HG03571 (cell line): ENCODE data around the gene C1orf198.

Source experiments
- ATAC-seq: cut with Tn5 transposase; IDR thresholded peaks from one replicate; pipeline ENCODE4 v1.9.1; 2021; ENCODE audit not compliant: unreplicated experiment

The C1orf198 gene

DNA sequence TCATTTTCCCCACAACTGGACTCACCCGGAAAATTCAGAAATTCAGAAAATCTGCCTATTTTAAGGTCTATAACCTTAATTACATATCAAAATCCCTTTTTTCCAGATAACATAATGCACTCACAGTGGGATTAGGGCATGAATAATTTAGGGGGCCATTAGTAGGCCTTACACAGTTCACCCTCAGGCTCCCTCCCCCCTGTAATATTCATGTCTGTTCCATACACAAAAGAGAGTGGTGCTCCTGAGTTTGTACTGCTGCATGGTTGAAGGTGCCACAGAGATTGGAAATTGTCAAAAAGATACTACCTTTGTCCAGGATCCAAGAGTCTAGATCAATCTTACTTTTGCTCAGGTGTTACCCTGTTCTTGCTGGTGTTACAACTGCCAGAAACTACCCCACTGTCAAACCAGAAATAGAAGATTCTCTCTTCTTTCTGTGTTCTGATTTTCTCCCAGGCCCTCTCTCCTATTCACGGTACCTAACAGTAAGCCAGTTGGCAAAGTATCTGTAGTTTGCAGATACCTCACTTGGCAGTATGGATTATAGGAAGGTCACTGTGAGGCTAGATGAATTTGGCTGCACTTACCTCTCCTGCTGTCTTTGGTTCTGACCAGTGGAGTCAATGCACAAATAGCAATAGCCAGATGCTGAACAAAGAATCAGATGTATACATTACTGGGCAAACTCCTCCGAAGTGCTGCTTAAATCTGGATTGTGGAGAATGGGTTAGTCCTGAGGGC lies 53.2 kb downstream of the C1orf198 start:
- no peak for ATAC-seq

DNA sequence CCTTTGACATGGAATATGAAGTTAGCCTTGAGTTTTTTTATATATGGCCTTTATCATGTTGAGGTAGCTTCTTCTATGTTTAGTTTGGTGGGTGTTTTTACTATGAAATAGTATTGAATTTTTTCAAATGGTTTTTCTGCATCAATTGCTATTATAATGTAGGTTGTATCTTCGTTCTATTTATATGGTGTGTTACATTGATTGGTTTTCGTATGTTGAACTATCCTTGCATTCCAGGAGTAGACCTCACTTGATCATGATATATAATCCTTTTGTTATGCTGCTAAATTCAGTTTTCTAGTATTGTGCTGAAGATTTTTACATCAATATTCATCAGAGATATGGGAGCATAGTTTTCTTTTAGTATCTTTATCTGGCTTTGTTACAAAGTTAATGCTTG lies 55.8 kb downstream of the C1orf198 start:
- ATAC-seq, result no peak

DNA sequence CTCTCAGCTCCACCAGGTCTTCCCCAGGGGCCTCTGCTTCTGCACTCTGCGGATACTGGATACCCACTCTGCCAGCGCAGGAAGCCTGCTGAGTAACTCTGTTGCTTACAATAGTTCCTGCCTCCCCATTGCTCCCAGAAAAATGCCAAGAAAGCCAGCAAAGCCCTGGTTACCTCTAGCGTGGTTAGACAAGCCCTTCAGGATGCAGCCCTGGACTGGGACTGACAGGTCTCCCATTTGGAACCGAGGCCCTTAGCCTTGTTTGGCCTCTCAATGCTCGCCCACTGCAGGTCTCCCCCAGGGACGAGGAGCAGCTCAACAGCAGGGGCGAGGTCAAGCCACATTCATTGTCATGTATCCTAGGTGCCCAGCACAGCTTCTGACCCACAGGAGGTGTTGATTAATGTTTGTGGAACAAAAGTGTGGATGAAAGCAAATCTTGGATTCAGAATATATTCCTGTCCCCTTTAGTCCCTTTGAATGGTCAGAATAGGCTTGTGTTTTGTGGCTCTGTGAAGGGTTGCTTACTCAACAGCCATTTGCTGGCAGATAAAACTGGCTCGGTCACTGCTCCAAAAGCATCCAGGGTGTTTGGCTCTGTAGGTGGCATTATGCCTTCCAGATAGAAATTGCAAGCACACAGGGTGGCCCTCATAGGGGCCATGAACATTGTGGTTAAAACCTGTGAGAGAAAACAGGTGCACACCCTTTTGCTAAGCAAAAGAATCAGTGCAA lies 58.9 kb downstream of the C1orf198 start:
- ATAC-seq, result no peak

DNA sequence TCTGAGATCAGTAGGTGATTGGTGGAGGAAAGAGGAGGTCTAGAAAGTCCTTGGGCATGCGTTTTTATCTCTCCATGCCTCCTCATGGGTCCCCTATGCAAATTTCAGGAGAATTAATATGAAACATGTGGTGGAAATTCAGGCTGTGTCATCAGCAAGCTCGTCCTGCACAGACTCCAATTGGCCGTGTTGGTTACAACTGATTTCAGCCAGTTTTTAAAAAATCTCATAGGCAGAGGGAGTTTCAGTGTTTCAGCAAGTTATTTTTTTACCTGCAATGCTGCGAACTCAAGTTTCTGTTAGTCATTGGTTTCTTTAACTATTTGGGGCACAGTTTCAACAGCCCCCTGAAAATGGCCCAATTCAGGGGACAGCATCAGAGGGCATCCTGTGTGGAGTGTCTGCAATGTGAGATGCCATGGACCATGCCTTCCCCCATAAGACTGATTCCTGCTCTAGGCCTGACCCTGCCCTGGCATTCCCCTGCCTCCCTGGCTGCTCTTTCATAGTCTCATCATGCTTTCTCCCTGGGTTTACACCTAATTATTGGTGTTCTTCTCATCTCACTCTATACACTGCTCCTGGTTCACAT lies 59.9 kb downstream of the C1orf198 start:
- no peak for ATAC-seq

DNA sequence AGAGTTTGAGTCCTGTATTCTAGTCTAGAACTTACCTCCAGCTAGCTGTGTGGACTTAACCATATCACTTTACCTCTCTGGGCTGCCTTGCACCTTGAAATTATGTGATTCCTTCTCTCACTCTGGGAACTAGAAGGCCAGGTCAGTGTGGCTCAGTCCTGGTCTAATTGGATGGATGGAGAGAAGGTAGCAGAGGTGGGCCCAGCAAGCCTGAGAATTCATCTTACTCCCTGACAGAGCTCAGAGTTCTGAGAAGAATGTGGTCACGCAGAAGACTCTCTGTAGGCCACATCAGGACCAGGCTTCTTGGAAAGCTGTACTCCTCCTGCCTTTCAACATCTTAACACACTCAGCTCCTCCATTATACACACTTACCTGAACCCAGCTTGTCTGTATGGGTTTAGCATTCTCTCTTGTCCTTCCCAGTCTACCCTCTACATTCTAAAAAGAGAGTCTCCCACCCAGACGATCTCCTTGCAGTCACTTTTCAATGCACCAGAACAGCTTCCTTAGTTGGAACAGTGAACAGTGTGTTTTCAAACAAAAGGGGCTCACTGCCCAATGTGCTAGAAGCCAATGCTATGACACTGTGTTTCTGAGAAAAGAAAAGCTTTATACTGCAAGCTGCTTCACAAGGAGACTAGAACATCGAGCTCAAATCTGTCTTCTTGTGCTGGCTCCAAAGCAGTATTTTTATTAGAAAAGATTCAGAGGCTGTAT lies 60.6 kb downstream of the C1orf198 start:
- ATAC-seq, result no peak

DNA sequence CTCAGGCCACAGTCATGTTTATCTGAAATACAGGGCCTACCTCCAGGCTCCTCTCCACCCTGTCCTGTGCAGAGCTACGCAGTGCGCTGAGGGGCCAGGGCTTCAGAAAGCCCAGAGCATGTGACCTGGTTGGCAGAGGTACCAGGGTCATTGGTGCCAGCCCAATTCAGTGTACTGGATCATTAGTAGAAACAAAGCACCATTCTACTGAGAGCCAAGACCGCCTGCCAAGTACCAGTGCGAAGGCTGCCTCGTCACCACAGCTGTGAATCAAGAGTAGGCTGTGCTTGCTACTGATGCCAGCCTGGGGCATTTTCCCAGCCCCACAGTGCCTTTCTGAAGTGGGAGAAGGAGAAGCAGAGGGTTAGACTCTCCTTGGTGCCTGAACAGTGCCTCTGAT lies 61.3 kb downstream of the C1orf198 start:
- ATAC-seq, result no peak

DNA sequence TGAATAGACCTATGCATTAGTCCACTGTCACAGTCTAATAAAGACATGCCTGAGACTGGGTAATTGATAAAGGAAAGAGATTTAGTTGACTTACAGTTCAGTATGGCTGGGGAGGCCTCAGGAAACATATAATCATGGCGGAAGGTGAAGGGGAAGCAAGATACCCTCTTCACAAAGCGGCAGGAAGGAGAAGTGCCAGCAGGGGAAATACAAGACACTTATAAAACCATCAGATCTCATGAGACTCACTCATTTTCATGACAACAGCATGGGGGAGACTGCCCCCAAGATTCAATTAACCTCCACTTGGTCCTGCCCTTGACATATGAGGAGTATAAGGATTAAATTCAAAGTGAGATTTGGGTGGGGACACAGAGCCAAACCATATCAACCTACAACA lies 61.8 kb downstream of the C1orf198 start:
- no peak for ATAC-seq

DNA sequence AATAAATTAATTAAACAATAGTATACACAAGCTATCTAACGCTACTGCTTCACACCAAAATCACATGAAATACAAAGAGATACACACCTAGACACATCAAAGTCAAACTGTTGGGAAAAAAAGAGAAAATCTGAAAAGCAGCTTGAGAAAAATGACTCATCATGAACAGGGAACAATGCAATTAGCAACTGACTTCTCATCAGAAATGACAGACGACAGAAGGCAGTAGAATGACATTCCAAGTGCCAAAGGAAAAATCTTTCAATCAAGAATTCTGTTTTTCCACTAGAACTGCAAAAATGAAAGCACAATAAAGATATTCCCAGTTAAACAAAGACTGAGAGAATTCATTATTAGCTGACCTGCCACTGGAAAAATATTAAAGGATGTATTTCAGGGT lies 63.9 kb downstream of the C1orf198 start:
- no peak for ATAC-seq

DNA sequence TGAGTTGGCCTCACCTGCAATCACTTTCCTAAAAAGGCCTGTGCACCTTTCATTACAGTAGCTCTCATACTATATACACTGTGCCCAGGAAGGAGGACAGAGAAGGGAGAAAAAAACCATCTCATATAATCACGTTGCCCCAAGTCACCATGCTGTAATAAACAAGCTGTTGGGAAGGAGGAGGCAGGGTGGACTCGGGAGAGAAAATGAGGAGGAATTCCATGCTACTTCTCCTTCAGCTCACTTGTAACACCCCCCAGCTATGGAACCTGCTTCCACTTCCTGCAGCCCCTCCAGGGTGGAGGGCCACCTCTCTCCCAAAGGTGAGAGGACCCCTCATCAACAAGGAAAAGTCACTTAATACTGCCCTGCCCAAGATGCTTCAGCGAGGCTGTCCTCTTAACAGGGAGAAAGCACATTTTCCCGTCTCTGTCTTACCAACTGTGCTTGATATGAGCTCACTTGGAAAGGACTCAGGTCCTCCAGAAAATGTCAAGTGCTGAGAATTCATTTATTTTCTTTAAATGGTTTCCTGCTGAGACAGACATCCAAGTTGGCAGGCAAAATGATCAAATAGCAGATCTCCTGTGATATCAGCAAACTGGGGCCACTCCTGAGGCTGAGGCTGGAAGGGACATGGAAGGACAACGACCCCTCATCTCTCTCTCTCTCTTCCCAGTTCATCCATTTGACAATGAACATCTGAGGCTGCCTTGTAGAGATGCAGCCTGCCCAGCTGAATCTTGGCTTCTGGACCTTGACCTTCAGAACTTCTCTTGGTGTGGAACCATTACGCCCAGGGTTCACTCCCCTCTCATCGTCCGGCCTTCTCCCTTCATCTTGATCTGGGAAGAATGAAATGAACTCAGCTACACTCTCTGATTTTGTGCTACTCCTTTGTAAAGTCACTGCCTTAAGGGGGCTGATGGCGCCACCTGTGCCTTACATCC lies 67.2 kb downstream of the C1orf198 start:
- ATAC-seq, result no peak

DNA sequence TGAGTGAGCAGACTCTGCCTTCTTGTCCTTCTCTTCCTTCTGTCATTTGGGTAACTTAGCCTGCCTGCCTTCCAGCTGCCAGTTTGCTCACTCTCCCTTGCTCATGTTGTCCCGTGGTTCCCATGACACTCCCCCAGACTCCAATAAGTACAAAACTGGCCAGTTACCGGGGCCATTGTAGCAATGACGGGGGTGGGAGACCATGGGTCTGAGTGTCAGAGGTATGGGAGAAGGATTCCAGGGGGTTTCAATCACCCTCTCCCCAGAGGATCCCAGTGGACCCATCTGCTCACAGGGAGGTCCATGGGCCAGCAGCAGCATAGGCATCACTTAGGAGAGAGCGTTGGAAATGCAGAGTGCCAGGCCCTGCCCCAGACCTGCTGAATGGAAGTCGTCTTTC lies 69.8 kb downstream of the C1orf198 start:
- ATAC-seq, result no peak

DNA sequence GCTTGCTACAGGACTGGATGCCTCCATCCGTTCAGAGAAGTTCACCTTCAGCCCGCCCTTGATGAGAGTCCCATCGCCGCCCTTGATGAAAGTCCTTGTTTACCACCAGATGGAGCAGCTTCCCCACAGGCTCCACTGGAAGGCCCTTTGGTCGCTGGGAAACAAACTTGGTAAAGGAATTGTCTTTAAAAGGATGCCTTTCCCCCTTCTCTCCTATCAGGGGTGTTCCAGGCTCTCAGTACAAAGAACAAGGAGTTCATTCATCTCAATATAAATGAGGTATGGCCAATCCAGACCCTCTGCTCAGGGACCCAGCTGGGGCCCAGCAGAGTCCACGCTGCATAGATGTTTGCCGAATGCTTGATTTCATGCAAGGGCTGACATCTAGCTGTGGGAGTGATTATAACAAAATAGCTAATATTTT lies 70.4 kb downstream of the C1orf198 start:
- no peak for ATAC-seq

DNA sequence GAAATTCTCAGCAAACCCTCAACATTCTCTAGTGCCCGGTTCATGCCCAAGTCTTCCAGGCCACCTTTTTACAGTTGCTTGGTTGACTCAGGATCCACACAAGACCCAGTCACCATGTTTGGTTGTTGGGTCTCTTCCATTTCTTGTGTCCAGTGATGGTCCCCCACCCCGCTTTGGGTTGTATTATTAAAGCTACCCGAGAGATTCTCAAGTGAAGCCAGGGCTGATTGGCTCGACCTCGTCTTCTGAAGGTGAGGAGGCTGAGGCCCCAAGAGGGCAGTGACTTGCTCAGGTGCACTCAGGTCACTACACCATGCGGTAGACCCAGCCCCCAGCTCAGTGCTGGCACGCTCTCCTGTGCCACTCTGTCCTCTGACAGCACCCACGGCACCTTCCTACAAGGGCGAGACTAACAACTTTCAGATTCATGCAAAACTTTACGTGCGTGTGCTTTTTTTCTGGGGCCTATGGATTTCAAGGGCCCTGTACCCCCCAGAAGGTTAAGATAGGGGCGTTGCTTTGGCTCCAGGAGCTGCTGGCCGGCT lies 70.9 kb downstream of the C1orf198 start:
- no peak for ATAC-seq

DNA sequence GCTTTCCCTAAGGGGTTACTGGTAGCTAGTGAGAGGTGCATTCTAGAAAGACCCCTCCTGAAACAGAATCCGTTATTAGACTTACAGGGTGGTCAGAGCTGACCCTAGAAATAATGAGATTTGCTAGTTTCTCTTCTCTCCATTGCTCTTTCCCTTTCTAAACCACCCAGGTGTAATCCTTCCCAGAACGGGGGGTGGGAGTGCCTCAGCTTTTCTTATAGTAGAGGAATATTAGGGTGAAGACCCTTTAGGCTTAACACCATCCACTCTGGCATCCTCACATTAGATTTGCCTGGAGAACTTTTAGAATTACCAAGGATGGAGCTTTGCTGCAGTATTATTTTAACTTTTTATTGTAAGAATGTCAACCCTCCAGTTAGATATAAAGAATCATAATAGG lies 71.7 kb downstream of the C1orf198 start:
- no peak for ATAC-seq

DNA sequence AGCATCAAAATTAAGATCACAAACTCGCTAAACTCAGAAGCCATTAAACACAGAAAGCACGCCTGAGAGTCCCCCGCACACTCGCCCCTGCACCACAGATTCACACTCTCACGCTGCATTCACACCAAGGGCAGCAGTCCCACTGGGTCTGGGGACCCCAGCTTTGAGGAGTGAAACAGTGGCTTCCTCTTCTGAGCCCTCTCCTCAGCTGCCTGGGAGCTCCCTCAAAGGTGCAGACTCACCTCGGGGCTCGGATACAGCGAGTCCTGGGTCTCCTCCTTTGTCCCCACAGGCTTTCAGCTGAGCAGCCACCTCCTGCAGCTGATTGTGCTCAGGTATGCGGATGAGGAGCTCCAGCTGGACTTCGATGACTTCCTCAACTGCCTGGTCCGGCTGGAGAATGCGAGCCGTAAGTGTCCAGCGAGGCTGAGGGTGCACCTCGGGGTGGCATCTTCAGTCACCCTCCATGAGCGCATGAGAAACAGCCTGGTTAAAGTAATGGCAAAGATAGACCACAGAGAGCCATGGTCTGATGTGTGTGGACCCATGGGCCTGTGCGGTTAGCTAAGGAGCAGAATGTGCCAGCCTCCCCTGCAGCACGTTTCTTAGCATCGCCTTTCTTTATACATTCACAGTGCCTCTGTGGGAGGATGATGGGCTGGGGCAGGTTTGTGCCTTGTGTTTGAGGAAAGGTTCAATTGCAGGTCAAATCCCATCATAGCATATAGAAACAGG lies 73.3 kb downstream of the C1orf198 start:
- no peak for ATAC-seq

DNA sequence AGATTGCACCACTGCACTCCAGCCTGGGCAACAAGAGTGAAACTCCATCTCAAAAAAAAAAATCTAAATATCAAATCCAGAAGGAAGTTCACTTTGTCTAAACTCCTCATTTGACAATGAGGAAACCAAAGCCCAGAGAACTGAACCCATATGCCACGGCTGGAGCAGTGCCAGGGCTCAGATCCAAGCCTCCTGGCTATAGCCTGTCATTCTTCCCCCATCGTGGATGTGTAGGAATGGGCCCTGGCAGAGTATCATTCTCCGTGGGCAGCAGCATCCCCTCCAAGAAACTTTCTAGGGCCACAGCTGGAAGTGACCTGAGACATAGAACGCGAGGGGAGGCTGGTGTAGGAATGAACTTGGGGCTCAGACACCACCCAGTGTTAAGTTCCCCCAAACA lies 73.9 kb downstream of the C1orf198 start:
- ATAC-seq, result no peak

DNA sequence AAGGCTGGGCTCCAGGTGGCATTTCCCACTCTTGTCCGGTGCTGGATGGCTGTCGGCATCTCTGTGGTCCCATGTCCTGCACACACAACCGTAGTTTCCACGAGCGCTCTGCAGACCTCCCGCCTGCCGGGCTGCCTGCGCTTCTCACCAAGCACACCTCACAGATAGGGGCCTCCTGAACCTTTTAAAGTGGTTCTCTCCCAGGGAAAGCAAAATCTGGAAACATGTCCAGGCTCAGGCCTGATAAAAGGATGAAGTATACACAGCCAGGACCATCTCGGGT lies 74.9 kb downstream of the C1orf198 start:
- ATAC-seq, result no peak

DNA sequence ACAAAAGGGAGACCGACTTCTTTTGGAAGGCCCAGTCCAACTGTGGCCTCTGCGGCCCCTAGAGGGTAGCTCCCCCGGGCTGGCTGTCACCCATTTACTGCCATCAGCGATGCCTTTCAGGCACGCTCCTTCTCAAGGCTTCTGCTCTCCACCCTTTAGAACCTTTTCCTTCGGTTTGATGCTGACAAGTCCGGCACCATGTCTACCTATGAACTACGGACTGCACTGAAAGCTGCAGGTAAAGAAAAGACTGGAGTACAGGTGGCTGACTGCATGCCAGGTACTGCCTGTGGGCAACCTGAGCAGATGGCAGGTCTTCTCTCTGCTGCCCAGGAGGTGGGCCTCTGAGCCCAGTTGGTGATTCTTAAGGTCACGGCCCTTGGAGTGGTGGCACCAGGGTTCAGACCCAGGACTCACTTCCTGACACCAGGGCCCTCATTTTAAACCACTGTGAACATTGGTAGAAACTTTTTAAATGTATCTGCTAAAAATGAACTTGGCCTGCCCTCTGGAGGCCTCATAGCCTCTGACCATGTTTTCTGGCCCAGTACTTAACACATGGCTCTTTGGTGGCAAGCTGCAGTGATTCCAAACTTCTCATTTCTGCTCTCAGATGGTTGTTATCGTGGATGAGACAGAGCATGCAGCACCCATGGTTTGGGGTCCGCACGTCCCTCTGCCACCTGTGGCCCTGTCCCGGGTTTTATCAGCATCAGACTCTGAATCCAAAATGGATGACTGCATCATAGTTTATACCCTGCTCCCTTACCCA lies 75.4 kb downstream of the C1orf198 start:
- ATAC-seq, result no peak

DNA sequence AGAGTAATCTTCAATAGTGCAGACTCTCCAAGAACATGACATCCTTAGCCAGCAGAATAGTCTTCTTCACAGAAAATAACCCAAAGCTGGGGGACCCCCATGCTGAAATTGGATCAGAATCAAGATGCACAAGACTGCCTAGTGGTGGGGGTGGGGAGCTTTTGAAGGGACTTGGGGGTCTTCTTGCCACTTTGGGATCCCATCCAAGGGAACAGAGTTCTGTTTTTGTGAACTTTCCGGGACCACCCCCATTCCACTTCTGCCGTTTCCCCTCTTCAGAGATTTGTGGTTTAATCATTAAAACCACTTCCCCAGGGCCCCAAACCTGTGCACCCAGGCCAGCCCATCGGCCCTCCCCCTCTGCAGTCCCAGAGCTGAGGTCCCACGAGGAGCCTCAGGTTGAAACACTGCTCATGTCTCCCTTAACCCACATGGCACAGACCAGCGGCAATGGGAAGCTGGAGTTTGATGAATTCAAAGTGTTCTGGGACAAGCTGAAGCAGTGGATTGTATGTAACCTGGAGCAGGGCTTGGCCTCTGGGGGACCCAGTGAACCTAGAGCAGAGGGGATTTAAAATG lies 76.2 kb downstream of the C1orf198 start:
- no peak for ATAC-seq

DNA sequence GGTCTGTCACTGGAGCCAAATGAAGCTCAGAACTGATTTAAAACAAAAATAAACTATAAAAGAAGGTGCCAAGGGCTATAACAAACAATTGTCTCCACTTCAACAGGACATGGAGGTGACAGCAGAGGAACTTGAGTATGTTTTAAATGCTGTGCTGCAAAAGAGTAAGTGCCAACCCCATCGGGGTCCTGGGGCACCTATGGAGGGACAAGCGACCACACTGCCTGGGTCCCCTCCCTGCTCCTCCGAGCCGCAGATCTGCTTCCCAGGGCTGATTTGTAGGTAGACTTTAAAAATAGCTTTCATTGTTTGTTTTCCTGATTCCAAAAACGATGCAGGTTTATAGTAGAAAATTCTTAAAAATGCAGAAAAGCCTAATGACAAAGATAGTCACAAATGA lies 78.3 kb downstream of the C1orf198 start:
- ATAC-seq, result no peak
